GM19395 (cell line): ENCODE results near the gene IPPK.

Experiments used
- ATAC-seq: cut with Tn5 transposase; IDR thresholded peaks from one replicate; pipeline ENCODE4 v1.9.1; 2021; ENCODE audit warnings: mild to moderate bottlenecking, moderate library complexity; ENCODE audit not compliant: unreplicated experiment

Gene IPPK

DNA sequence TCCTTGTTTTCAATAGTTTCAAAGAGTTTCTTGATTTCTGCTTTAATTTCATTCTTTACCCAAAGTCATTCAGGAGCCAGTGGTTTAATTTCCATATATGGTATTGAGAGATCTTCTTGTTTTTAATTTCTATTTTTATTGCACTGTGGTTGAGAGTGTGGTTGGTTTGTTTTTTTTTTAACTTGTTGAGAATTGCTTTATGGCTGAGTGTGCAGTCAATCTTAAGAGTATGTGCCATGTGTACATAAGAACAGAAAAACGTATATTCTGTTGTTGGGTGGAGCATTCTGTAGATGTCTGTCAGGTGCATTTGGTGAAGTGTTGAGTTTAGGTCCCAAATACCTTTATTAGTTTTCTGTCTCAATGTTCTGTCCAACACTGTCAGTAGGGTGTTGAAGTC lies 26.7 kb upstream of the IPPK start:
- ATAC-seq = no peak

DNA sequence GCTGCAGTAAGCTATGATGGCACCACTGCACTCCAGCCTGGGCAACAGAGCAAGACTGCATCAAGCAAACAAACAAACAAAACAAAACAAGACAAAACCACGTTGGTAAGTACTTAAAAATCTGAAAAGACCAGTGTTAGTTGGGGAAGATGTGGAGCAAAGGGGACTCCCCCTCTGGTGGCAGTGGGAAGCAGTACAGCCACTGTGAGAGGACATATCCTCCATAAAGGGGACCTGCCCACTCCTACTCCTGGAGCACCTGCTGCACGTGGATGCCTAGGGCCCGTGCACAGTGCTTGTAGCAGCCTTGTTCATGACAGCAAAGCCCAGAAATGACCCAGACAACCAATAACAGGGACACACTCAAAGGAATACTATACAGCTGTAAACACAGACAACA lies 17.0 kb upstream of the IPPK start:
- ATAC-seq = no peak

DNA sequence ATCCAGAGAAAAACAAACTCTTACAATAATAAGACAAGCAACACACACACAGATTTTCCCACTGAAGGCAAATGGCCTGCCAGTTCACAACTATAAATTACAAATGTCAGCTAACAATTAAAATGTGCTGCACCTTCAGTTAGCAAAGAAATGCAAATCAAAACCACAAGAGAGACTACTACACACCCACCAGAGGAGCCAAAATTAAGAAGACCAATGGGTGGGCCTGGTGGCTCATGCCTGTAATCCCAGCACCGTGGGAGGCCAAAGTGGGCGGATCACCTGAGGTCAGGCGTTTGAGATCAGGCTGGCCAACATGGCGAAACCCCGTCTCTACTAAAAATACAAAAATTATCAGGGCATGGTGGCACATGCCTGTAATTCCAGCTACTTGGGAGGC lies 15.1 kb upstream of the IPPK start:
- no peak for ATAC-seq

DNA sequence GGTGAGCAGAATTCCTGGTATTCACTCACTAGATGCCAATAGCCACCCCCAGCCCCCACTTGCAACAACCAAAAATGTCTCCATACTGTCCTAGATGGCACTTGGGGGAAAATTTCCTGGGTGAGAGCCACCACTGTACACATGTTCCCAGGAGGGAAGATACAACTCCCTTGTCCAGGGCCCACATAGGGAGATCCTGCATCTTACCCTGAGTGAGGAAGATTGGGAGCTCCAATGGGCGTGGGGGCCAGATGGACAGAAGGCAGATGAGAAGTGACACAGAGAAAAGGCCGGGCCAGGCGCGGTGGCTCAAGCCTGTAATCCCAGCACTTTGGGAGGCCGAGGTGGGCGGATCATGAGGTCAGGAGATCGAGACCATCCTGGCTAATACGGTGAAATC lies 12.3 kb upstream of the IPPK start:
- ATAC-seq = no peak

DNA sequence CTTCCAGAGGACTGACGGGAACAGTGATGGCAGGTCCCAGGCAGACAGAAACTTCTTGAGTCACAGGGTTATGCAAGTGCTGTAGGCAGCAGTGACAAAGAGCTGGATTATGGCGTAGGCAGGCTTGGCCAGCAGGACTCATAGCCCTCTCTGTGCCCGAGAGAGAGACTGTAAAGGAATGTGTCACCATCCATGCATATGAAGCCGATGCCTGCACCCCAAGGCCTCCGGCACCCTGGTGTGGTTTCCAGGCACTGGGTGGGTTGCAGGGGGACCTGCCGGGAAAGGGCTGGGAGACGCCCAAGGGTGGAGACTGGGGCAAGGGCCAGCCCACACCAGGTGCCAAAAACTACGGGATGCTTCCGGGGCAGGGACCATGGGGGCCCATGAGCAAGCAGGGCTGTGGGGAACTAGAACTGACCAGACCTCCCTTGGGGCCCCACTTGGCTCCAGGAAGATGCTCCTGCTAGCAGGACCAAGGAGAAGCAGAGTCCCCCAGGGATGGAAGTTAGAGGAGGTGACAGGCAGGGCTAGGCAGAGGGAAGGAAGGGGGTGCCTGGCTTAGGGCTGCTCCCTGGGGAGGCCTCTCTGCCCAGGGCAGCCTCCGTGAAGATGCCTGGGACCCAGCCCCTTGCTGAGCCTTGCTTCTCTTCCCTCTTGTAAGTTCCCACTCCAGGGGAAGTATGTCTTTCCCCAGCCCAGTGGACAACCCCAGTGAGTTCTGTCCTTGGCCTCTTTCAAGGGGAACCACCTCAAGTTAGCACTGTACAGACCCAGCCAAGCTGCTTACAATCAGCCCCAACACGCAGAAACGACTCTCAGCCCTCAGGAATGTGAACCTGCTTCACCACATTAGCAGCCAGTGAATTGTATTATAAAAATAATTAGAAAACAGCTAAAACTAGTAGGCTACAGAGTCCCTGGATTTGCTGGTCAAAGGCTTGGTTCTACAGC lies 10.5 kb upstream of the IPPK start:
- no peak for ATAC-seq

DNA sequence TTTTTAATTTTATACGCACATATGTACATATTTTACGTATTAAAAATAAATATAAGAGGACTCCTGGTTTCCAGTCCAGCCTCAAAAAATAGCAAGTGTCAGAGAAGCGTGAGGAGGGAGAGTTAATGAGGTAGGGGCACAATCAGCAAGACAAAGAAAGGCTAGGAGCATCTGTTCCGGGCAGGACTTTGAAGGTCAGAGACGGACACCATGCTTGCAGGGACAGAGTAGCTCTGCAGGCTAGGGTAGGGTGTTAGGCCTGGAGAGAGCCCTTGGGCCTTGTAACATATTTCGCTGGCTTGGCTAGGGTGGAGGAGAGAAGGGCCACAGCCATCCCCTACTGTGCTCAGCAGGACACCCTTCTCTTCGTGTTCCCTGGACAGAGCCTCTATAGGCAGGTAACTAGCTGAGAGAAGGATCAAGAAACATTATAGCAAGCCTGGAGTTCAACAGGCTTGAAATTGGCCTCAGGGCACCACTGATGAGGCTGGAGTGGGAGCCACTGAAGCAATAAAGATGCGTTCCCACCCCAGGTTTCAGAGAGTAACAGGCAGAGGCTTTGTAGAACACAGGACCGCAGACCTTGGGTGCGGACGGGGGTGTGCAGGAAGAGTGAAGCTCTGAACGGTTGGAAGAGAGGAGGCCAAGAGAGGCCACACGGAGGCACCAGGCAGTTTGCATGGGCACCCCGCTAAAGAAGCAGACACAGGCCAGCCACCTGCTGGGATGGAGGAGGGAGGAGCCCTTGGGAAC lies 9.7 kb upstream of the IPPK start:
- ATAC-seq = no peak

DNA sequence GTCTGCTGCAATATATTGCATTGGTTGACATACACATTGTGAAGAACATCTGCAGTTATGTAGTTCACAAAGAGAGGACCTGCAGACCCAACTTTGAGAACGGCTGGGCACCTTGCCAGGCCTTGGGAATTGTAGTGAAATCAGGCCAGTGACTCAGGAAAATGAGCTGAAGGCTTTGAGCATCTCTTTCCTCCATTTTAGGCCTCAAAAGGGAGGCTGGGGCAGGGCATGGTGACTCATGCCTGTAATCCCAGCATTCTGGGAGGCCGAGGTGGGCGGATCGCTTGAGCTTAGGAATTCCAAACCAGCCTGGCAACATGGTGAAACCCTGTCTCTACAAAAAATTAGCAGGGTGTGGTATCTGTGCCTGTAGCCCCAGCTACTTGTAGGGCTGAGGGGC lies 1.4 kb upstream of the IPPK start:
- ATAC-seq = no peak

DNA sequence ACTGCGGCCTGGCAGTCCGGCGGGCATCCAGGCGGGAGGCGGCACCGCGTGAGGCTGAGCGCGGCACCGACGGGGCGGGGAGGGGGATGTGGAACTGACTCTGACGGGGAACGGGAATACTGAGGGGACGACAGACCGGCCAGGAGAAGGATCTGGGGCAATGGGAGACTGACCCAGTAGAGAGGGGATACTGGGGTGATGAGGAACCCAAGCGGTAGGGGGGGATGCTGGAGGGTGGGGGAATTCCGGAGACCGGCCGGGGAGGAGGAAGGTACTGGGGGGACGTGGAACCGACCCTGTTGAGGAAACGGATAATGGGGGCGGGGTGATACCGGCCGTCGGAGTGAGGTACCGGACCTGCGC lies 423 bp downstream of the IPPK start:
- no peak for ATAC-seq

DNA sequence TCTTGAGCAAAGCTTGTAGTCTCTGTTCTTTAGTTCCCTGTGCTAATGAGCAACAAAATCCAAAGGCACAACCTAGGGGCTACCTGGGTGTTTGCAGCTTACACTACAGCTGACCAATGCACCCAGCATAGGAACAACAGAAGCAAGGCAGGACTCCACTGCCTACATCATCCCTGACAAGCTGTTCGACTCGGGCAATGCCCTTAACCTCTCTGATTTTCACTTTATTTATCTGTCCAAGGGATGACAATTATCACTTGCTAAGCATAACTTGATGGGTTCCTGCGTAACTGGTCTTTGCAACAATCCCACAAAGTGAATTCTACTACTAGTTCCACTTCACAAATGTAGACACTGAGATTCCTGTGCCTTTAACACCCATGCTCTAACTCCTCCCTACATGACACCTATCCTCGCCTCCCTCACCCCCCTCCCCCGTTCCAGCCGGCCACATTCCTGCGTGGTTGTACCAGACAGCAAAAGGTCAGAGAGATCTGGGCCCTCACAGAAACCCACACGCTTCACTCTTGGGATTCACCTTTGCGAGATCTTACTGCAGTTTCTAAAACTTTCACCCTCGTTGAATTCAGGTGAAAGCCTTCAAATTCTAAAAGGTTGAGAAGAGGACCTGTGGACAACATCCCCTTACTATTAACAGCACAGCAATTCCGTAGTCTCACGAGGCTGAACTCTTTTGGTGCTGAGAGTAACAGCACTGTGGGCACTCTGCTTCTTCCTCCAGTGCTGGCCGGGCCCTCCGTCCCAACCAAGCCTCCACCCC lies 995 bp downstream of the IPPK start:
- ATAC-seq = no peak

DNA sequence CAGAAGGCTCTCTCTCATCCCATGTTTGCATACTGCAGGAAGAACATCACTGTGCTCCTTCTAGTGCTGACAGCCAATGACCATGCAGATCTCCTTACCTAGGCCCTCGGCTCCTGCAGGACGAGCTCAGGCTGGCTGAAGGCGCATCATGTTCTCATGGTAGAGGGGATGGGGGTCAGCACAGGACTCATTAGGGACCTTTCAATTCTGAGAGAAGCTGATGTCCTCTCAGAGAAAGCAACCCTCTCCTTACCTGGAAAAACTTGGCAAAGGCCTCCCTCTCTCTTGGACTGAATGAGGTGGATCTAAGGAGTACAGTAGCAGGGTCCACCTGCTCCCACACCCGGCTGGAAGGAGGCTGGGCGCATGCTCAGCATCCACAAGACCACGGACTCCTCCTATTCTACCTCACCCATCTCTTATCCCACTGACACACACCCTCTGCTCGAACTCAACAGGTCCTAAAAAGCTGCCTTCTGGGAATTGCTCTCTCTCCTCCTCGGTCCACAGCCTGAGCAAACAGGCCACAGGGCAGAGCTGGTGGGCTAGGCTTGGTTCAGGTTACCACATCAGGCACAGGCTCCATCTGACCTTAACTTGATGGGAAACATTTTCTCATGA lies 2.9 kb downstream of the IPPK start:
- ATAC-seq = no peak

DNA sequence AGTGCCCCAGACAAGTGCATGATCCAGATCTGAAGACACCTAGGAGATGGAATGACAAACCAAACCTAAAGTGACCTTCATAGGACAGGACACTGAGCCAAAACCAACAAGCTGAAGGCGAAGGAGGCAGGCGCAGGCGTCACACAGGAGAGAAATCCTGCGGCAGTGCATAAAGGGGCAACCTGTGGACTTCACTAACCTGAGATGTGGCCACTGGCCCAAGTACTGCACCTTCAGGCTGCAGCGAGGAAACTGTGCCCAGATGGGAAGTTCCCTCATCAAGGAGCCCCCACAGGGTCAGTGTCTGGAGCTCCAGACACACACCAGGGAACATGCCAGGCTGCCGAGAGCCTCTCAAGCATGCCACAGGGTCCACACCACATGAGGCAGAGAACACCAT lies 3.7 kb downstream of the IPPK start:
- no peak for ATAC-seq

DNA sequence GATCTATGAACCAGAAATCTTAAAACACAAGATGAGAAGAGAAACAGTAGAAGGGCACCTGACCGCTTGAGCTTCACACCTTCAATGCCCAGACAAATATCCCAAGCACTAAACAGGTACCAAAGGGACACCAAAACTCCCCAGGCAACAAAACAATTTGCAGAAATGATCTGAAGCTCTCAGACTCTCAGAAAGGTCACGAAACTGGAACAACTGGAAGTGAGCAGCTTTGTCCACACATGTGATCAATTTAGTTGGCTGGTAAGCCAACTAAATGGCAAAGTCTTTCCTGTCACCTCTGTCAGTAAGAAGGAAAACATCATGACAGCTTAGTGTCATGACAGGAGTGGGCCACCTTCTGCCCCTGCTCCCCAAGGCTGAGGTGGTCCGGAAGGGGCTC lies 4.1 kb downstream of the IPPK start:
- ATAC-seq = no peak

DNA sequence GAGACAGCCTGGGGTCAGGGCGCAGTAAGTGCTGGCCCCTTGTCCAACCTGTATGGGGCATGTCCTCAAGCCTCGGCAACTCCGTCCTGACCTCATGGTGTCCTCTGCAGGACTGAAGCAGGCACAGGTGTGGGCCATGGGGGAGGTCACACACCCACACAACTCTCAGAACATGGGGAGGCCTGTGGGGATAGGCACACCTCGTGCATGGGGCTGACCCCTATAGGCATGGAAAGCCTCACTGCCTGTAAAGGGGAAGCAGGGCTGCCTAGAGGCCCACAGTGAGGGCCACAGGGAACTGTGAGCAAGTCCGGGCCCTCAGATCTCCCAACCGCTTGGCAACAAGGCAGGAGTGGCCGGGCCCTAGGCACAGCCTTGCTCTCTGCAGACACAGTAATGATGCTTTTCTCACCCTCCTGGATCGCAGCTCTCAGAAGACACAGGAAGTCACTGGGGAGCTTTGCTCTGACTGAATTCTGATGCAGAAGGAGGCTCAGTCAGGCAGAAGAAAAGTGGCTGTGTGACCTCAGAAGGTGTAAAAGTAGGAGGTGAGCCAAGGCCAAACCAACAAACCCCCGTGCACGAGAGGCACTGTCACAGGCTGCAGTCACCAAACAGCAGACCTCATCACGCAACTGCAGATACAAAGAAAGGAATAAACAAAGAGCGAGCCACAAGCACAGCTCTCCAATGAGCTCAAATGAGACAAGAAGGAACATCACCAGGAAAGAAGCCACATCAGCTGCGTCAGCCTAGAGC lies 5.4 kb downstream of the IPPK start:
- ATAC-seq = no peak

DNA sequence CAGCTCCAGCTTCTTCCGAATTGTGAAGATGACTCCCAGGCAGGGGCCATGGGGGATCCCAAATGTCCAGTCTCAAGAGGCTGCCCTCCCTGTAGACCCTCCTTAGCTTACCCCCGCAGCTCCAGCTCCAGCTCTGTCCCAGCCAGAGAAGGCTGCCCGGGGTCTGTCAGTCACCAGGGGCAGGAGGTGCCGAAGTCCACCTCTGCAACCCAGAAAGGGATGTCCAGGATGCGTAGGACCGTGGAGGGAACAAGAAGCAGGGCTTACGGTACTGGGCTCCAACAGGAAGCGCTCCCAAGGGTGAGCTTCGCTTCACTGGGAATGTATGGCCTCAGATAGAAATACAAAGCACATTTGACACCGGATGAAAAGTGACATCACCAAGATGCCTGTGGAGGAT lies 6.0 kb downstream of the IPPK start:
- ATAC-seq = no peak

DNA sequence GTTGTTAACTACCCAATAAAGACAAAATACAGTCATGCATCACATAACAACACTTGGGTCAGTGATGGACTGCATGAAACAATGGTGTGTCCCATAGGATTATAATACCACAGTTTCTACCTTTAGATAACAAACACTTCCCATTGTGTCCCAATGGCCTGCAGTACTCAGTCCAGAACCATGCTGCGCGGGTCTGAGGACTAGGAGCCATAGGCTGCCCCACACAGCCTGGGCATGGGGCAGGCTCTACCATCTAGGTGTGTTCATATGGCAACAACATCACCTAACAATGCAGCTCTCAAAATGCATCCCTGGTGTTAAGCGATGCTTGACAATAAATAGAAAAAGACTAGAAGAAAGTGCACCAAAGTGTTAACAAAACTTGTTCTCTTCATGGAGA lies 6.8 kb downstream of the IPPK start:
- ATAC-seq = no peak

DNA sequence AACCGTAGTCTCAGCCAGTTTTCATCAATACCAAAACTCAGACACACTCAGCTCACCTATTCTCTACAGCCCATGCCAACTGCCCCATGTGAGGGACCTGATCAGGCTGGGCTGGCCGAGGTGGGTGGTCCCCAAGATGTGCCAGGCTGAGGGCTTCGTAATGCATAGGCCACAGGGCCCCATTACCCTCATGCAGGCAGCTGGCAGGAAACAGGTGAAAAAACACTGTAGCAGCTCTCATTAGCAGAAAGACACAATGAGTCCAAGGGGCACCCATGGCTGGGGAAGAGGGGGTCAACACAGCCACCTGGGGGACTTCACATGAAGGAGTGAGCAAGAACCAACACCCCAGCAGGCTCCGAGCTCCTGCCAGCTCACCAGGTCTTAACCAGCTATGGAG lies 8.2 kb downstream of the IPPK start:
- no peak for ATAC-seq

DNA sequence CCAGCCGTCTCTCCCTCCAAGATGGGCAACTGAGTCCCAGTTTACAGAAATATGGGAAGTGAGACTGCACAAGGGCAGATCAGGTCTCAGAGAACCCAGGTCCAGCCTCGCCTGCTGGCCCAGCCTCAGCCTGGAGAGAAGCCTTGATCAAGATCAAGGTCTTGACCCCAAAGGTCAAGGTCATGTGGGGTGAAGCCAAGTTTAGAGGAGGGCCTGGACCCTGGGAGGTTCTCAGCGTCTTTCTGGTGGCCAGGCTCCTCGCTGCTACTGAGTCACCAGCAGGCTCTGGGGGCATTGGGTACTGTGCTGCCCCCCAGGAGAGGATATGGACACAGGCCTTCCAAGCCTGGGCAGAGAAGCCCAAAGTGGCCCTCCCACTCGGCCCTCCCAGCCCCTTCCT lies 8.8 kb downstream of the IPPK start:
- no peak for ATAC-seq

DNA sequence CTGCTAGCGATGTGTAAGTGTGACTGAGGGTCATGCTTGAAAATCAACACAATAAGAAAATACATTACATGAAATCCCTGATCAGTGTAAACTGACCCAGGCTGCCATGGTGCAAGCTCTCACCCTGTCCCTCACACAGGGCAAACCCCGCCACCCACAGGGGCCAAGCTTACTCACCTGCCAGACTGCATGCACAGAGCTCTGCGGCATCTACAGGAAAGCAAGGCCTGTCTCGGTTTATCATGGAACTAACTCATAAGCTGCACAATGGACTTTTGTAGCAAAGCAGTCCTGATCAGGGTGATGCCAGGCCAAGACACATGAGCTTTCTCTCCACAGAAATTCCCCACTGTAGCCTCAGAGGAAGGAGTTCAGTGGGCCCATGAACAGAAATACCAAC lies 9.7 kb downstream of the IPPK start:
- ATAC-seq = no peak

DNA sequence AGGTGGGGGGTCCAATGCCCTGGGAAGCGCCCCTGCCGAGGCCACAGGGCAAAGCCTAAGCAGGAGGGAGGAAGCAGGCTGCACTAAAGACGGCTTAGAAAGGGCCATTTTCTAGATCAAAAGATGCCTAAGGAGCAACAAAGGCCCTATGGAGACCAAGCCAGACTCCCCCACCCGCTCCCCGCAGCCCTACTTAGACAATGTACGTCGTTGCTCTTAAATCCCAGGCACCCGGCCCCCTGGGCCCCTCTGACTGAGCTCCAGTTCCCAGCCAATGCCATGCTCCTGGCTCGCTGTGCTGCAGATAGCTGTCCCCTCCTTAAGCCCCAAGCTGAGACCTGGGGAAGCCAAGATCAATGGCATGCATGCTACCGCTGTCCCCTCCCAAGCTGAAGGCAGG lies 10.3 kb downstream of the IPPK start:
- ATAC-seq = no peak

DNA sequence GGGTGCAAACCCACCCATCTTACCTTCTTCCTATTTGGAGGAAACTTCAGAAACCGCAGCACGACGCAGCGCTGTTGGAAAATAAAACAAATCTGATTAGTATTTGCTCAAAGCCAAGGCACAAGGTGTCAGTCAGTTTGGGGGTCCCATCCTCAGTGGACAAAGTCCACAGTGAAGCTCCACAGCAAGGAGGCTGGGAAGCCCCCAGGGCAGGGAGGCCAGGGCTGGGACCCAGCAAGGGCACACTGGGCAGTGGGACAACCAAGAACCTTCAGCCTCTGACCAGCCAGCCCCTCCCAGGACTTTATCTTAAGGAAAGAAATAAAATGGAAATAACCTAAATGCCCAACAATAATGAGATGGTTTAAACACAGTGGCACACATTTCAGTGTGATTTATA lies 11.3 kb downstream of the IPPK start:
- no peak for ATAC-seq
